ENCODE data around the gene ARF4.
"Not testable (repeated sequence)": the region's sequence is repeated elsewhere in the genome, so short reads cannot be mapped to it uniquely, and the experiment has no call there.

Gene ARF4

DNA sequence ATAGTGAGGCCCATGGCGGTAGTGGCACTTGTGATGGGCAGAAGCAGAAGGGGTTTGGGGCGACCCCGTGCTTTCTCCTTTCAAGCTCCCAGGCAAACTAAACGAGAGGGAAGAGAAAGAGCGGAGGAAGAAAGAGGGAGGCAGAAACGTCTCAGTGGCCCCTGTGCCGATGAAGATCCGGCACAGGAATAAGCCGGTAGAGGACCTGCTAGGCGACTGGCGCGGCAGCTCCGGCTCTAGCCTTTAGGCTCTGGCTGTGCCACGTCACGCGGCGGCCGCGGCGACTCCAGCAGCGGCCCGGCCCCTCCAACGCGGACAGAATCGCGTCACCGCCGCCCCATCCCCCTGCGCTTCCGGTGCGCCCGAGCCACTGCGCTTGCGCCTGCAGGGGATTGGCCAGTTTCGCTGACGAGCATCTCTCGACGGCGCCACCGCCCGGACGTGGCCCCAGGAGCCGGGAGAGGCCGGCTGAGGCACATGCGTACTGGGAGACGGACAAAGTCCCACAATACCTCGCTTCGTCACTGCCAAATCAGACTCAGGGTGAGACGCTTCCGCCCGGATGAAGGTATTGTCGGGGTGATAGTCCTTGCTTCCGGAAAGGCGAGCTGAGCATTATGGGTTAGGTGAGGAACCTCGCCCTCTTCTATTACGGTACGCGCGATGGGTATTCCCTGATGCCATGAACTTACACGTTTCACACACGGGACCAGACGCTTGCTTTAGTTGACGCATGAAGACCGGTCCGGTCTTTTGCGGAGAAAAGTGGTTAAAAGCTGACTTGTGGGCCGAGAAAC, at the start of gene ARF4:
TSS of gene ARF4 (minus strand) at position 218 of the 797 bp plus-strand sequence. CDS start at position 14, 204 bp downstream.
- peak; percentile 84 for DNase-seq (ENCODE audit: low read depth, low spot score)
- no peaks in the 10 kb centered on the region for H3K36me3 ChIP-seq (ENCODE audit: insufficient read depth, low read length)
- peak; percentile 77 for TF ChIP-seq FOXP2 (optimal IDR thresholded peaks at IDR 0.05; ENCODE audit: control extremely low read depth, extremely low read length, insufficient read depth)
- TF ChIP-seq POLR2AphosphoS5 (IDR thresholded peaks at IDR 0.05; ENCODE audit: borderline replicate concordance, low read depth, low read length): peak; percentile 78
- no peak for TF ChIP-seq EZH2 (IDR thresholded peaks at IDR 0.05)

DNA sequence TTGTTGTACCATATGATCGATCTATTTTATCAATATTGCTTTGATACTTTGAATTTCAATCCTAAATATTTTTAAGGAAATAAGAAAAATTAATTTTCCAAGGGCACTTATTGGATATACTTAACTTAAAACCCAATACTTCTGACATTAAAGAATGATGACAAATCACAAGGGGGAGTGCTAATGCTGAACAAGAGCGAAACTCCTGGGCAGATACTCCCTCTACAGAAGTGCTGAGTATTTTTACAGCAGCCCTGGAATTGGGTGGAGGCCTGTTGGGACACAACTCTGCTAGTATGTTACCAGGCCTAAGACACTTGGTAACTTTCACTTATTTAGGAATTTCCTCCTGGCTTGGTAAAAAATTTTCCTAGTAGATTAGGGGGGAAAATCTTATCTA, 49.6 kb upstream of the ARF4 start:
- H3K36me3 ChIP-seq (ENCODE audit: insufficient read depth, low read length): peaks cover 17% of the 10 kb centered on the region; the same call in 1 of the 2 replicates
- TF ChIP-seq FOXP2 (optimal IDR thresholded peaks at IDR 0.05; ENCODE audit: control extremely low read depth, extremely low read length, insufficient read depth): no peak
- no peak for TF ChIP-seq POLR2AphosphoS5 (IDR thresholded peaks at IDR 0.05; ENCODE audit: borderline replicate concordance, low read depth, low read length)
- H3K4me3 ChIP-seq: no peak overlapping the region
- no peak overlapping the region for H3K27ac ChIP-seq
- no peak overlapping the region for H3K9ac ChIP-seq (ENCODE audit: insufficient read length)
- no peak for DNase-seq (ENCODE audit: low read depth, low spot score)
- no peaks in the 10 kb centered on the region for H3K9me3 ChIP-seq (ENCODE audit: low read depth, low read length)

More for the DNA sequence above, at the start of gene ARF4:
- peak within 1 kb of the TSS; percentile 84 for H3K9ac ChIP-seq (ENCODE audit: insufficient read length)
- H3K9me3 ChIP-seq (ENCODE audit: low read depth, low read length): no peaks in the 10 kb centered on the region
- peak within 1 kb of the TSS; percentile 89 for H3K4me3 ChIP-seq
- peak within 1 kb of the TSS; percentile 84 for H3K27ac ChIP-seq

DNA sequence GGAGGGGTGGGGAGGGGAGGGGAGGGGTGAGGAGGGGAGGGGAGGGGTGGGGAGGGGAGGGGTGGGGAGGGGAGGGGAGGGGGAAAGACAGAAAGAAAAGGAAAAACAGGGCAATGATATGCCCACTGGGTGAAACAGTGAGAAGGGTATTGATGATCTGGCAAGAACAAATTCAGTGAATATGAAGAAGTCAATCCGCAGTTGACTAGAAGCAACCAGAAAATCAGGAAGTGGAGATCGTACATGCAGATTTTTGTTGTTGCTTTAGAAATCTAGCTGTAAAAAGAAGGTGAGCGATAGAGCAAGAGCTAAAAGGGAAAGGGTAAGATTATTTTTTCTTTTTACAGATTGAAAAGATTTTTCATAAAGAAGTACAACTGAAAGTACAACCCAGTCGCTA, 47.6 kb upstream of the ARF4 start:
- TF ChIP-seq FOXP2 (optimal IDR thresholded peaks at IDR 0.05; ENCODE audit: control extremely low read depth, extremely low read length, insufficient read depth) (no peak), EZH2 (IDR thresholded peaks at IDR 0.05) (no peak), POLR2AphosphoS5 (IDR thresholded peaks at IDR 0.05; ENCODE audit: borderline replicate concordance, low read depth, low read length) (no peak)
- no peak overlapping the region for H3K4me3 ChIP-seq
- no peak for DNase-seq (ENCODE audit: low read depth, low spot score)
- peaks cover 15% of the 10 kb centered on the region; the same call in 1 of the 2 replicates for H3K36me3 ChIP-seq (ENCODE audit: insufficient read depth, low read length)
- H3K9ac ChIP-seq (ENCODE audit: insufficient read length): no peak overlapping the region
- H3K9me3 ChIP-seq (ENCODE audit: low read depth, low read length): no peaks in the 10 kb centered on the region
- no peak overlapping the region for H3K27ac ChIP-seq

GRCh38 chr3:57637391-57637790, 40.2 kb upstream of the ARF4 start:
- H3K27ac ChIP-seq: no peak overlapping the region
- peaks cover 32% of the 10 kb centered on the region; the same call in 1 of the 2 replicates for H3K36me3 ChIP-seq (ENCODE audit: insufficient read depth, low read length)
- no peak overlapping the region for H3K9ac ChIP-seq (ENCODE audit: insufficient read length)

DNA sequence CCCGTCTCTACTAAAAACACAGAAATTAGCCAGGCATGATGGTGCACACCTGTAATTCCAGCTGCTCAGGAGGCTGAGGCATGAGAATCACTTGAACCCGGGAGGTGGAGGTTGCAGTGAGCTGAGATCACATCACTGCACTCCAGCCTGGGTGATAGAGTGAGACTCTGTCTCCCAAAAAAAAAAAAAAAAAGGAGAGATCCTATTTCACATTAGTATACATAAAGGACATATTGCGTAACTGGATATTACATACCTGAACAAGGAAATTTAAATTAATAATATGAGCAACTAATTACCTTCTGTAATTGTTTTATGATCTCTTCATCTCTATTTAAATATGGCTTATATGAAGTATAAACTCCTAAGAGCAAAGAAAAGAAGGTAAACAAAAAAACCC, 37.1 kb upstream of the ARF4 start:
- H3K9ac ChIP-seq (ENCODE audit: insufficient read length); H3K4me3 ChIP-seq; H3K9me3 ChIP-seq (ENCODE audit: low read depth, low read length); H3K27ac ChIP-seq; DNase-seq (ENCODE audit: low read depth, low spot score): not testable (repeated sequence)
- peaks cover 33% of the 10 kb centered on the region for H3K36me3 ChIP-seq (ENCODE audit: insufficient read depth, low read length)

More at GRCh38 chr3:57637391-57637790, 40.2 kb upstream of the ARF4 start:
- no peak for TF ChIP-seq POLR2AphosphoS5 (IDR thresholded peaks at IDR 0.05; ENCODE audit: borderline replicate concordance, low read depth, low read length)
- Histone ChIP-seq H3K4me3 (no peak overlapping the region), H3K9me3 (ENCODE audit: low read depth, low read length) (no peaks in the 10 kb centered on the region)
- DNase-seq (ENCODE audit: low read depth, low spot score): no peak

GRCh38 chr3:57627976-57628375, 30.8 kb upstream of the ARF4 start:
- no peak overlapping the region for H3K27ac ChIP-seq
- H3K9ac ChIP-seq (ENCODE audit: insufficient read length): no peak overlapping the region
- no peak for DNase-seq (ENCODE audit: low read depth, low spot score)
- H3K4me3 ChIP-seq: no peak overlapping the region
- H3K36me3 ChIP-seq (ENCODE audit: insufficient read depth, low read length): peaks cover 40% of the 10 kb centered on the region
- no peak for TF ChIP-seq FOXP2 (optimal IDR thresholded peaks at IDR 0.05; ENCODE audit: control extremely low read depth, extremely low read length, insufficient read depth)
- TF ChIP-seq POLR2AphosphoS5 (IDR thresholded peaks at IDR 0.05; ENCODE audit: borderline replicate concordance, low read depth, low read length): no peak
- TF ChIP-seq EZH2 (IDR thresholded peaks at IDR 0.05): no peak
- no peaks in the 10 kb centered on the region for H3K9me3 ChIP-seq (ENCODE audit: low read depth, low read length)

- no peak for DNase-seq (ENCODE audit: low read depth, low spot score)
- Histone ChIP-seq H3K9ac (ENCODE audit: insufficient read length) (no peak overlapping the region), H3K36me3 (ENCODE audit: insufficient read depth, low read length) (peaks cover 25% of the 10 kb centered on the region; the same call in 1 of the 2 replicates), H3K4me3 (no peak overlapping the region), H3K9me3 (ENCODE audit: low read depth, low read length) (no peaks in the 10 kb centered on the region), H3K27ac (no peak overlapping the region)
- no peak for TF ChIP-seq FOXP2 (optimal IDR thresholded peaks at IDR 0.05; ENCODE audit: control extremely low read depth, extremely low read length, insufficient read depth)
- no peak for TF ChIP-seq POLR2AphosphoS5 (IDR thresholded peaks at IDR 0.05; ENCODE audit: borderline replicate concordance, low read depth, low read length)
- no peak for TF ChIP-seq EZH2 (IDR thresholded peaks at IDR 0.05)
These were observed 27.7 kb upstream of the ARF4 start for GRCh38 chr3:57624801-57625200.

DNA sequence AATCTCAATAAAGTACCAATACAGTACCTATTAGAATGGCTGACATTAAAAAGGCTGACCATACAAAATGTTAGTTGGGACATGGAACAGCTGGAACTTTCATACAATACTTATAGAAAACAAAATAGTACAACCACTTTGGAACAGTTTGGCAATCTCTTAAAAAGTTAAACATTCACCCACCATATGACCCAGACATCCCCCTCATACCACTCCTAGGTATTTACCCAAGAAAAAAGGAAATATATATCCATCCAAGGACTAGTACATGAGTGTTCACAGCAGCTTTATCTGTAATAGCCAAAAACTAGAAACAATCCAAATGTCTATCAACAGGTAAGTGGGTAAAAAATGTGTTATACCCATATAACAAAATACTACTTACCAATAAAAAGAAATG, 25.2 kb upstream of the ARF4 start:
- no peak overlapping the region for H3K4me3 ChIP-seq

GRCh38 chr3:57617739-57618138, 20.6 kb upstream of the ARF4 start:
- H3K9ac ChIP-seq (ENCODE audit: insufficient read length): no peak overlapping the region
- no peak overlapping the region for H3K27ac ChIP-seq
- H3K9me3 ChIP-seq (ENCODE audit: low read depth, low read length): no peaks in the 10 kb centered on the region
- no peak for DNase-seq (ENCODE audit: low read depth, low spot score)
- H3K4me3 ChIP-seq: no peak overlapping the region
- no peak for TF ChIP-seq POLR2AphosphoS5 (IDR thresholded peaks at IDR 0.05; ENCODE audit: borderline replicate concordance, low read depth, low read length)
- TF ChIP-seq EZH2 (IDR thresholded peaks at IDR 0.05): no peak
- TF ChIP-seq FOXP2 (optimal IDR thresholded peaks at IDR 0.05; ENCODE audit: control extremely low read depth, extremely low read length, insufficient read depth): no peak
- no peaks in the 10 kb centered on the region; the same call in 1 of the 2 replicates for H3K36me3 ChIP-seq (ENCODE audit: insufficient read depth, low read length)

More for the DNA sequence above, 25.2 kb upstream of the ARF4 start:
- no peak for DNase-seq (ENCODE audit: low read depth, low spot score)
- Histone ChIP-seq H3K9me3 (ENCODE audit: low read depth, low read length) (no peaks in the 10 kb centered on the region), H3K9ac (ENCODE audit: insufficient read length) (no peak overlapping the region), H3K27ac (no peak overlapping the region), H3K36me3 (ENCODE audit: insufficient read depth, low read length) (peaks cover 6% of the 10 kb centered on the region; the same call in 1 of the 2 replicates)
- TF ChIP-seq FOXP2 (optimal IDR thresholded peaks at IDR 0.05; ENCODE audit: control extremely low read depth, extremely low read length, insufficient read depth) (no peak), POLR2AphosphoS5 (IDR thresholded peaks at IDR 0.05; ENCODE audit: borderline replicate concordance, low read depth, low read length) (no peak), EZH2 (IDR thresholded peaks at IDR 0.05) (no peak)

All from SK-N-MC (cell line).